A673 (cell line): ENCODE data around the gene TLR1.

ENCODE experiments used
- EZH2 ChIP-seq: fragments of 200-600 bp; sonication (generic); IDR thresholded peaks from 2 replicates; pipeline ENCODE4 v1.6.1; 2017; ENCODE audit warnings: borderline replicate concordance, low read depth, mild to moderate bottlenecking, mixed read lengths, antibody characterized with exemption, low read length; ENCODE audit not compliant: poor library complexity, severe bottlenecking
- TF ChIP-seq, protein P1 (sequence below): fragments of 300-800, 200-600 bp; sonication (generic); conservative IDR thresholded peaks from 2 replicates; pipeline ENCODE4 v1.5.1; 2017; ENCODE audit warnings: low read depth, mild to moderate bottlenecking, antibody characterized with exemption, low read length, moderate library complexity, mixed read lengths

DNA sequence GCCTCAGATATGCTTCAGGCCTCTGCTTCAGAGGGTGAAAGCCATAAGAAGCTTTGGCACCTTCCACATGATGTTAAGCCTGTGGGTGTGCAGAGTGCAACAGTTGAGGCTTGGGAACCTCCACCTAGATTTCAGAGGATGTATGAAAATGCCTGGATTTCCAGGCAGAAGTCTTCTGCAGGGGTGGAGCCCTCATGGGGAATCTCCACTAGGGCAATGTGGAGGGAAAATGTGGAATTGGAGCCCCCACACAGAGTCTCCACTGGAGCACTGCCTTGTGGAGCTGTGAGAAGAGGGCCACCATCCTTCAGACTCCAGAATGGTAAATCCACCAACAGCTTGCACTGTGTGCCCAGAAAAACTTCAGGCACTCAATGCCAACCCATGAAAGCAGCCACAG is 57.0 kb downstream of the TLR1 start:
- TF ChIP-seq, protein P1, sequence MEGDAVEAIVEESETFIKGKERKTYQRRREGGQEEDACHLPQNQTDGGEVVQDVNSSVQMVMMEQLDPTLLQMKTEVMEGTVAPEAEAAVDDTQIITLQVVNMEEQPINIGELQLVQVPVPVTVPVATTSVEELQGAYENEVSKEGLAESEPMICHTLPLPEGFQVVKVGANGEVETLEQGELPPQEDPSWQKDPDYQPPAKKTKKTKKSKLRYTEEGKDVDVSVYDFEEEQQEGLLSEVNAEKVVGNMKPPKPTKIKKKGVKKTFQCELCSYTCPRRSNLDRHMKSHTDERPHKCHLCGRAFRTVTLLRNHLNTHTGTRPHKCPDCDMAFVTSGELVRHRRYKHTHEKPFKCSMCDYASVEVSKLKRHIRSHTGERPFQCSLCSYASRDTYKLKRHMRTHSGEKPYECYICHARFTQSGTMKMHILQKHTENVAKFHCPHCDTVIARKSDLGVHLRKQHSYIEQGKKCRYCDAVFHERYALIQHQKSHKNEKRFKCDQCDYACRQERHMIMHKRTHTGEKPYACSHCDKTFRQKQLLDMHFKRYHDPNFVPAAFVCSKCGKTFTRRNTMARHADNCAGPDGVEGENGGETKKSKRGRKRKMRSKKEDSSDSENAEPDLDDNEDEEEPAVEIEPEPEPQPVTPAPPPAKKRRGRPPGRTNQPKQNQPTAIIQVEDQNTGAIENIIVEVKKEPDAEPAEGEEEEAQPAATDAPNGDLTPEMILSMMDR, result no peak
- no peak for TF ChIP-seq EZH2
